K562 (cell line): ENCODE data around the gene CNNM3. TPM values are rescaled to one million over a fixed set of nuclear protein-coding genes. Genes with fewer than 3 reads are reported as not detected.
A peak's percentile ranks its signal among the peaks of the same experiment; 100 is the strongest.

Source experiments
- CUX1 ChIP-seq: fragments of 200-800 bp; sonication (Bioruptor generic); IDR thresholded peaks from 2 replicates; pipeline ENCODE4 v1.6.1; 2016; ENCODE audit warnings: missing genetic modification characterization, missing compliant biosample characterization
- DPF2 ChIP-seq: fragments of 450-650 bp; IDR thresholded peaks from 2 replicates; pipeline ENCODE4 v1.6.1; 2016
- GATAD2A ChIP-seq: fragments of 450-650 bp; IDR thresholded peaks from 2 replicates; pipeline ENCODE4 v1.6.1; 2017
- PCBP1 ChIP-seq: fragments of 200-400 bp; formaldehyde crosslinking; IDR thresholded peaks from 2 replicates; pipeline ENCODE4 v1.6.1; 2018; ENCODE audit warnings: mild to moderate bottlenecking, low read depth, low read length; ENCODE audit not compliant: poor library complexity, severe bottlenecking
- POLR3A ChIP-seq: IDR thresholded peaks from 2 replicates; pipeline ENCODE4 v1.6.1; 2011; ENCODE audit warnings: borderline replicate concordance, mild to moderate bottlenecking, moderate library complexity; ENCODE audit not compliant: insufficient read length, insufficient read depth; ENCODE audit errors: extremely low read depth
- RUNX1 ChIP-seq: sonication (generic); IDR thresholded peaks from 2 replicates; pipeline ENCODE4 v1.6.1; 2016; ENCODE audit warnings: antibody characterized with exemption, low read depth
- SMAD3 ChIP-seq: fragments of 450-650 bp; formaldehyde crosslinking; conservative IDR thresholded peaks from 2 replicates; pipeline ENCODE4 v1.4.0; 2020; ENCODE audit warnings: mild to moderate bottlenecking
- STAT6 ChIP-seq: sonication (generic); formaldehyde crosslinking; IDR thresholded peaks from 2 replicates; pipeline ENCODE4 v1.8.1; 2023; ENCODE audit warnings: mild to moderate bottlenecking, missing genetic modification reagents
- ZBTB49 ChIP-seq: sonication (generic); formaldehyde crosslinking; IDR thresholded peaks from 2 replicates; pipeline ENCODE4 v1.8.0; 2022; ENCODE audit warnings: missing genetic modification reagents, mild to moderate bottlenecking, borderline replicate concordance
- ZBTB9 ChIP-seq: fragments of 450-650 bp; formaldehyde crosslinking; IDR thresholded peaks from 2 replicates; pipeline ENCODE4 v1.4.0; 2020; ENCODE audit warnings: mild to moderate bottlenecking, moderate library complexity
- ZFX ChIP-seq: sonication (generic); formaldehyde crosslinking; IDR thresholded peaks from 2 replicates; pipeline ENCODE4 v1.8.0; 2022; ENCODE audit warnings: mild to moderate bottlenecking, missing genetic modification reagents, moderate library complexity
- ZNF134 ChIP-seq: fragments of 250-450 bp; sonication (Bioruptor Pico); conservative IDR thresholded peaks from 2 replicates; pipeline ENCODE4 v1.4.0; 2020
- ZNF639 ChIP-seq, 2 experiments: fragments of 200-800 bp in 1 of 2; sonication (Bioruptor generic) in 1 of 2; sonication (generic) in 1 of 2; formaldehyde crosslinking in 1 of 2; IDR thresholded peaks in 1 of 2; conservative IDR thresholded peaks in 1 of 2; 2 replicates each; pipeline versions ENCODE4 v1.5.0 to v1.6.1; 2016 to 2020; ENCODE audit warnings: missing compliant biosample characterization in 1 of 2, missing genetic modification characterization in 1 of 2, missing genetic modification reagents in 1 of 2
- polyA plus RNA-seq, 8 experiments: library from polyadenylated mRNA; depleted of rRNA in 4 of 8; stranded (reverse) in 5 of 8; unstranded in 3 of 8; fragments of >200 nt; fragmentation: Nextera tagmentation in 2 of 8; fragmentation: Illumina TruSeq in 1 of 8; extraction: Ambion mirVana in 2 of 8; extraction: Trizol in 1 of 8; gene quantifications; 2 replicates each; pipeline versions ENCODE4 v1.2.1 to v1.2.3, GENCODE V29; 2011 to 2014; ENCODE audit warnings: inconsistent platforms in 1 of 8, missing spikeins in 1 of 8
- total RNA-seq, 7 experiments: library from RNA; depleted of rRNA in 6 of 7; stranded (reverse); fragments of >200 nt in 6 of 7; fragmentation: Illumina TruSeq in 2 of 7; extraction: Trizol in 2 of 7; gene quantifications; 2 replicates each; pipeline versions ENCODE4 v1.2.1 to v1.2.3, GENCODE V29; 2011 to 2021; ENCODE audit warnings: low replicate concordance in 1 of 7

CNNM3 gene
- total and polyA plus RNA-seq, 9 of the 15 experiments (the other 6 are each of a cell fraction or from before 2014, with no cell fraction given), result 1.4 to 16.9 (median 6.5) TPM

- TF ChIP-seq CUX1 (no peak), ZBTB9 (CRISPR knock-in tag) (0 out of 2 replicates have a peak, but pooled peaks have one; percentile 34), DPF2 (no peak), ZNF639 (CRISPR knock-in tag; conservative IDR thresholded peaks at IDR 0.05 in 1 of 2, IDR thresholded peaks at IDR 0.05 in 1 of 2) (peak in 1 of 2 experiments; percentile 44; a peak in 1 of 4 replicates), RUNX1 (no peak), ZBTB49 (no peak), GATAD2A (no peak), SMAD3 (no peak), STAT6 (no peak), POLR3A (no peak), ZNF134 (CRISPR knock-in tag) (no peak), ZFX (CRISPR knock-in tag) (no peak), PCBP1 (peak; percentile 48)
Observed at GRCh38 chr2:96869822-96870625, 54.0 kb downstream of the CNNM3 start, which contains the start of gene SEMA4C (continued).
